ENCODE measurements around the gene PDZD2. TPM values are rescaled to one million over a fixed set of nuclear protein-coding genes. Genes with fewer than 3 reads are reported as not detected.

PDZD2 gene
- polyA plus RNA-seq, 3 donors: 0.10 TPM; not detected in 2

GRCh38 chr5:31853398-31854135 is 214.6 kb downstream of the PDZD2 start:
- Histone ChIP-seq H3K79me2 (ENCODE audit: insufficient read depth, low read length) (no peaks in the 10 kb centered on the region), H3K27ac (ENCODE audit: low read depth in 1 of 2, low read length in 2 of 2) (no peak overlapping the region), H3K4me2 (replicated peaks; ENCODE audit: extremely low read depth, low read length, poor library complexity, severe bottlenecking) (peak overlapping the region; percentile 63), H3K4me3 (replicated peaks in 1 of 3; ENCODE audit: low read depth in 2 of 3, low read length in 3 of 3) (peak overlapping the region in 1 of 3 experiments; percentile 55), H3K9ac (ENCODE audit: insufficient read depth, low read length, poor library complexity, severe bottlenecking) (no peak overlapping the region), H2AFZ (ENCODE audit: insufficient read depth, low read depth, low read length, poor library complexity, severe bottlenecking) (no peak overlapping the region), H3K27me3 (ENCODE audit: control insufficient read depth in 2 of 2, insufficient read depth in 2 of 2, low read length in 2 of 2) (peaks cover 21 to 39% of the 10 kb centered on the region in 2 donors), H3K36me3 (replicated peaks in 1 of 2; ENCODE audit: control insufficient read depth in 1 of 2, insufficient read depth in 2 of 2, low read length in 2 of 2) (no peaks in the 10 kb centered on the region), H4K20me1 (ENCODE audit: insufficient read depth, low read length) (no peaks in the 10 kb centered on the region), H3K4me1 (ENCODE audit: control insufficient read depth in 1 of 2, insufficient read depth in 2 of 2, low read length in 2 of 2) (peaks cover 15 to 18% of the 10 kb centered on the region in 2 donors), H3K9me3 (replicated peaks in 1 of 2; ENCODE audit: control insufficient read depth in 1 of 2, insufficient read depth in 1 of 2, low read length in 2 of 2) (peaks cover 5 to 17% of the 10 kb centered on the region in 2 donors)
- intact Hi-C loops (cut with micrococcal nuclease): no loop called here
- no peak for TF ChIP-seq CTCF (IDR thresholded peaks at IDR 0.05)
- no peak for DNase-seq
- Mint-ChIP-seq H3K27me3 (ENCODE audit: low read depth in 3 of 3) (peaks cover 34 to 50% (median 43%) of the 10 kb centered on the region in 3 donors), H3K4me3 (peak overlapping the region in 1 of 2 donors; percentile 90), H3K36me3 (no peaks in the 10 kb centered on the region), H3K4me1 (peaks cover 18% of the 10 kb centered on the region), H3K27ac (no peak overlapping the region), H3K9me3 (peaks cover under 1 to 20% (median 13%) of the 10 kb centered on the region in 7 donors)
- no CpG with 5 or more reads among the region's 8 CpGs for WGBS (ENCODE audit: insufficient coverage)

GRCh38 chr5:31854181-31855133 is 215.5 kb downstream of the PDZD2 start:
- peaks cover 0 to 2% of the 10 kb centered on the region in 2 donors for H3K36me3 Mint-ChIP-seq
- H3K27ac Mint-ChIP-seq: no peak overlapping the region
- H3K4me3 ChIP-seq (replicated peaks in 1 of 3; ENCODE audit: low read depth in 2 of 3, low read length in 3 of 3): peak overlapping the region in 1 of 3 experiments; percentile 55
- intact Hi-C loops (cut with micrococcal nuclease): no loop called here
- H3K27me3 Mint-ChIP-seq (ENCODE audit: low read depth in 3 of 3): peaks cover 36 to 47% (median 47%) of the 10 kb centered on the region in 3 donors
- peak overlapping the region; percentile 40 for H3K9ac ChIP-seq (ENCODE audit: insufficient read depth, low read length, poor library complexity, severe bottlenecking)
- peaks cover 9 to 28% (median 22%) of the 10 kb centered on the region in 7 donors for H3K9me3 Mint-ChIP-seq
- 0% methylated on average over 26 of the region's 49 CpGs for WGBS (ENCODE audit: insufficient coverage)
- no peaks in the 10 kb centered on the region for H3K36me3 ChIP-seq (replicated peaks in 1 of 2; ENCODE audit: control insufficient read depth in 1 of 2, insufficient read depth in 2 of 2, low read length in 2 of 2)
- H3K4me1 ChIP-seq (ENCODE audit: control insufficient read depth in 1 of 2, insufficient read depth in 2 of 2, low read length in 2 of 2): peaks cover 15 to 18% of the 10 kb centered on the region in 2 donors
- H3K4me3 Mint-ChIP-seq: peak overlapping the region; percentile 67 to 90
- peak overlapping the region; percentile 63 for H3K4me2 ChIP-seq (replicated peaks; ENCODE audit: extremely low read depth, low read length, poor library complexity, severe bottlenecking)
- no peaks in the 10 kb centered on the region for H3K79me2 ChIP-seq (ENCODE audit: insufficient read depth, low read length)
- no peak overlapping the region for H3K27ac ChIP-seq (ENCODE audit: low read depth in 1 of 2, low read length in 2 of 2)
- H4K20me1 ChIP-seq (ENCODE audit: insufficient read depth, low read length): no peaks in the 10 kb centered on the region
- H3K9me3 ChIP-seq (replicated peaks in 1 of 2; ENCODE audit: control insufficient read depth in 1 of 2, insufficient read depth in 1 of 2, low read length in 2 of 2): peaks cover 10 to 26% of the 10 kb centered on the region in 2 donors
- DNase-seq: no peak
- H2AFZ ChIP-seq (ENCODE audit: insufficient read depth, low read depth, low read length, poor library complexity, severe bottlenecking): peak overlapping the region; percentile 24
- TF ChIP-seq CTCF (IDR thresholded peaks at IDR 0.05): no peak
- H3K27me3 ChIP-seq (ENCODE audit: control insufficient read depth in 2 of 2, insufficient read depth in 2 of 2, low read length in 2 of 2): peaks cover 21 to 39% of the 10 kb centered on the region in 2 donors
- H3K4me1 Mint-ChIP-seq: peaks cover 18% of the 10 kb centered on the region

Measured in CD14-positive monocyte (primary cell).